IgD-negative memory B cell (primary cell): ENCODE results near the gene DAG1. TPM values are rescaled to one million over a fixed set of nuclear protein-coding genes. Genes with fewer than 3 reads are reported as not detected.

Experiments used
- H3K27ac Mint-ChIP-seq, 3 donors: one replicate each; pipeline ENCODE4 v1.8.0; 2020 to 2022; ENCODE audit warnings: mild to moderate bottlenecking in 3 of 3, mixed read lengths in 3 of 3, moderate library complexity in 1 of 3
- H3K27me3 Mint-ChIP-seq: one replicate; pipeline ENCODE4 v1.8.0; 2021; ENCODE audit warnings: mixed read lengths
- H3K36me3 Mint-ChIP-seq: one replicate; pipeline ENCODE4 v1.8.0; 2020; ENCODE audit warnings: mild to moderate bottlenecking, mixed read lengths
- H3K4me1 Mint-ChIP-seq, 3 donors: one replicate each; pipeline ENCODE4 v1.8.0; 2020 to 2022; ENCODE audit warnings: mixed read lengths in 3 of 3, mild to moderate bottlenecking in 1 of 3
- H3K4me3 Mint-ChIP-seq, 4 donors: one replicate each; pipeline ENCODE4 v1.8.0; 2020 to 2022; ENCODE audit warnings: mild to moderate bottlenecking in 4 of 4, mixed read lengths in 4 of 4, moderate library complexity in 3 of 4
- H3K9me3 Mint-ChIP-seq, 3 donors: one replicate each; pipeline ENCODE4 v1.8.0; 2020 to 2021; ENCODE audit warnings: mixed read lengths in 3 of 3, mild to moderate bottlenecking in 1 of 3
- polyA plus RNA-seq: library from polyadenylated mRNA; unstranded; fragments of 300-500 nt; fragmentation: Illumina TruSeq; gene quantifications from one replicate; pipeline ENCODE4 v1.2.3, GENCODE V29; 2021

The DAG1 gene
- polyA plus RNA-seq: 8.9 TPM

GRCh38 chr3:49469936-49470713 lies at the start of gene DAG1:
TSS of gene DAG1 (plus strand) at chr3:49470267. CDS start at chr3:49510535, 40,268 bp downstream.
- H3K27ac Mint-ChIP-seq: peak within 1 kb of the TSS; percentile 86 to 97 (median 97)
- H3K4me3 Mint-ChIP-seq: peak within 1 kb of the TSS; percentile 90 to 97 (median 96)
- H3K4me1 Mint-ChIP-seq: peaks cover 17 to 22% (median 22%) of the 10 kb centered on the region in 3 donors
- H3K36me3 Mint-ChIP-seq: no peaks in the 10 kb centered on the region
- no peaks in the 10 kb centered on the region for H3K9me3 Mint-ChIP-seq
- no peaks in the 10 kb centered on the region for H3K27me3 Mint-ChIP-seq

GRCh38 chr3:49421890-49422378 lies 48.1 kb upstream of the DAG1 start:
- peaks cover 6 to 18% (median 14%) of the 10 kb centered on the region in 3 donors for H3K4me1 Mint-ChIP-seq
- H3K27ac Mint-ChIP-seq: peak overlapping the region in 1 of 3 donors; percentile 42

GRCh38 chr3:49422379-49423248 lies 47.5 kb upstream of the DAG1 start, which contains the start of gene AMT:
TSS of gene AMT (minus strand) at chr3:49422473. CDS start at chr3:49422450, 23 bp downstream.
- Mint-ChIP-seq H3K4me3 (peak within 1 kb of the TSS in 3 of 4 donors; percentile 37 to 66 (median 58)), H3K36me3 (peaks cover 3% of the 10 kb centered on the region), H3K27ac (peak within 1 kb of the TSS in 1 of 3 donors; percentile 42), H3K4me1 (peaks cover 4 to 14% (median 11%) of the 10 kb centered on the region in 3 donors), H3K27me3 (no peaks in the 10 kb centered on the region), H3K9me3 (no peaks in the 10 kb centered on the region)

More at GRCh38 chr3:49421890-49422378, 48.1 kb upstream of the DAG1 start:
- no peaks in the 10 kb centered on the region for H3K9me3 Mint-ChIP-seq
- peak overlapping the region in 3 of 4 donors; percentile 37 to 66 (median 58) for H3K4me3 Mint-ChIP-seq
- H3K36me3 Mint-ChIP-seq: peaks cover 3% of the 10 kb centered on the region
- no peaks in the 10 kb centered on the region for H3K27me3 Mint-ChIP-seq

GRCh38 chr3:49424816-49425215 lies 45.3 kb upstream of the DAG1 start:
- Mint-ChIP-seq H3K27me3 (no peaks in the 10 kb centered on the region), H3K4me1 (peaks cover 8 to 14% (median 8%) of the 10 kb centered on the region in 3 donors), H3K27ac (no peak overlapping the region)

GRCh38 chr3:49427586-49427985 lies 42.5 kb upstream of the DAG1 start:
- H3K27ac Mint-ChIP-seq: no peak overlapping the region
- H3K4me3 Mint-ChIP-seq: peak overlapping the region; percentile 45 to 95 (median 70)
- H3K4me1 Mint-ChIP-seq: peaks cover 8 to 13% (median 9%) of the 10 kb centered on the region in 3 donors
- no peaks in the 10 kb centered on the region for H3K27me3 Mint-ChIP-seq
- H3K36me3 Mint-ChIP-seq: peaks cover 3% of the 10 kb centered on the region
- no peaks in the 10 kb centered on the region for H3K9me3 Mint-ChIP-seq

More at GRCh38 chr3:49424816-49425215, 45.3 kb upstream of the DAG1 start:
- H3K9me3 Mint-ChIP-seq: no peaks in the 10 kb centered on the region
- peak overlapping the region in 1 of 4 donors; percentile 71 for H3K4me3 Mint-ChIP-seq
- peaks cover 3% of the 10 kb centered on the region for H3K36me3 Mint-ChIP-seq

GRCh38 chr3:49428752-49429080 lies 41.4 kb upstream of the DAG1 start:
- Mint-ChIP-seq H3K9me3 (no peaks in the 10 kb centered on the region), H3K4me3 (peak overlapping the region; percentile 92 to 99 (median 96)), H3K27ac (peak overlapping the region; percentile 94 to 96 (median 96)), H3K36me3 (peaks cover 3% of the 10 kb centered on the region), H3K27me3 (no peaks in the 10 kb centered on the region), H3K4me1 (peaks cover 8 to 13% (median 9%) of the 10 kb centered on the region in 3 donors)

- Mint-ChIP-seq H3K27me3 (no peaks in the 10 kb centered on the region), H3K4me1 (peaks cover 1 to 5% (median 2%) of the 10 kb centered on the region in 3 donors), H3K36me3 (no peaks in the 10 kb centered on the region), H3K9me3 (no peaks in the 10 kb centered on the region), H3K4me3 (no peak overlapping the region), H3K27ac (no peak overlapping the region)
These were observed 35.3 kb upstream of the DAG1 start for GRCh38 chr3:49434731-49435130.

- Mint-ChIP-seq H3K27me3 (no peaks in the 10 kb centered on the region), H3K36me3 (no peaks in the 10 kb centered on the region), H3K4me3 (no peak overlapping the region), H3K4me1 (peaks cover 14 to 16% (median 14%) of the 10 kb centered on the region in 3 donors), H3K9me3 (no peaks in the 10 kb centered on the region), H3K27ac (no peak overlapping the region)
These were observed 24.7 kb upstream of the DAG1 start for GRCh38 chr3:49445391-49445790.

GRCh38 chr3:49453621-49454020 lies 16.4 kb upstream of the DAG1 start:
- Mint-ChIP-seq H3K4me1 (peaks cover 5 to 6% (median 5%) of the 10 kb centered on the region in 3 donors), H3K4me3 (no peak overlapping the region), H3K27ac (no peak overlapping the region), H3K9me3 (no peaks in the 10 kb centered on the region), H3K36me3 (no peaks in the 10 kb centered on the region), H3K27me3 (no peaks in the 10 kb centered on the region)

- no peaks in the 10 kb centered on the region for H3K27me3 Mint-ChIP-seq
- H3K36me3 Mint-ChIP-seq: no peaks in the 10 kb centered on the region
- H3K27ac Mint-ChIP-seq: no peak overlapping the region
- H3K4me3 Mint-ChIP-seq: no peak overlapping the region
- H3K4me1 Mint-ChIP-seq: no peaks in the 10 kb centered on the region
- no peaks in the 10 kb centered on the region for H3K9me3 Mint-ChIP-seq
These were observed 15.6 kb upstream of the DAG1 start for GRCh38 chr3:49454458-49454857.

- H3K9me3 Mint-ChIP-seq: no peaks in the 10 kb centered on the region
- H3K4me3 Mint-ChIP-seq: no peak overlapping the region
- no peaks in the 10 kb centered on the region for H3K27me3 Mint-ChIP-seq
- no peaks in the 10 kb centered on the region for H3K4me1 Mint-ChIP-seq
- no peak overlapping the region for H3K27ac Mint-ChIP-seq
- H3K36me3 Mint-ChIP-seq: no peaks in the 10 kb centered on the region
These were observed 15.0 kb upstream of the DAG1 start for GRCh38 chr3:49454898-49455681.

- H3K36me3 Mint-ChIP-seq: no peaks in the 10 kb centered on the region
- no peak overlapping the region for H3K4me3 Mint-ChIP-seq
- no peaks in the 10 kb centered on the region for H3K4me1 Mint-ChIP-seq
- no peak overlapping the region for H3K27ac Mint-ChIP-seq
- H3K9me3 Mint-ChIP-seq: no peaks in the 10 kb centered on the region
- no peaks in the 10 kb centered on the region for H3K27me3 Mint-ChIP-seq
These were observed 13.6 kb upstream of the DAG1 start for GRCh38 chr3:49456466-49456865.

- no peak overlapping the region for H3K27ac Mint-ChIP-seq
- H3K4me1 Mint-ChIP-seq: no peaks in the 10 kb centered on the region
- no peaks in the 10 kb centered on the region for H3K27me3 Mint-ChIP-seq
These were observed 9.7 kb upstream of the DAG1 start for GRCh38 chr3:49460188-49460890.

GRCh38 chr3:49460956-49461355 lies 9.1 kb upstream of the DAG1 start:
- H3K4me1 Mint-ChIP-seq: no peaks in the 10 kb centered on the region
- H3K4me3 Mint-ChIP-seq: no peak overlapping the region
- H3K27me3 Mint-ChIP-seq: no peaks in the 10 kb centered on the region
- no peaks in the 10 kb centered on the region for H3K36me3 Mint-ChIP-seq
- H3K9me3 Mint-ChIP-seq: no peaks in the 10 kb centered on the region
- H3K27ac Mint-ChIP-seq: no peak overlapping the region

More at GRCh38 chr3:49460188-49460890, 9.7 kb upstream of the DAG1 start:
- Mint-ChIP-seq H3K9me3 (no peaks in the 10 kb centered on the region), H3K36me3 (no peaks in the 10 kb centered on the region), H3K4me3 (no peak overlapping the region)
